Measurements from ENCODE around the gene IZUMO1R.
A peak's percentile ranks its signal among the peaks of the same experiment; 100 is the strongest.
"Not testable (repeated sequence)": the region's sequence is repeated elsewhere in the genome, so short reads cannot be mapped to it uniquely, and the experiment has no call there.

Gene IZUMO1R

DNA sequence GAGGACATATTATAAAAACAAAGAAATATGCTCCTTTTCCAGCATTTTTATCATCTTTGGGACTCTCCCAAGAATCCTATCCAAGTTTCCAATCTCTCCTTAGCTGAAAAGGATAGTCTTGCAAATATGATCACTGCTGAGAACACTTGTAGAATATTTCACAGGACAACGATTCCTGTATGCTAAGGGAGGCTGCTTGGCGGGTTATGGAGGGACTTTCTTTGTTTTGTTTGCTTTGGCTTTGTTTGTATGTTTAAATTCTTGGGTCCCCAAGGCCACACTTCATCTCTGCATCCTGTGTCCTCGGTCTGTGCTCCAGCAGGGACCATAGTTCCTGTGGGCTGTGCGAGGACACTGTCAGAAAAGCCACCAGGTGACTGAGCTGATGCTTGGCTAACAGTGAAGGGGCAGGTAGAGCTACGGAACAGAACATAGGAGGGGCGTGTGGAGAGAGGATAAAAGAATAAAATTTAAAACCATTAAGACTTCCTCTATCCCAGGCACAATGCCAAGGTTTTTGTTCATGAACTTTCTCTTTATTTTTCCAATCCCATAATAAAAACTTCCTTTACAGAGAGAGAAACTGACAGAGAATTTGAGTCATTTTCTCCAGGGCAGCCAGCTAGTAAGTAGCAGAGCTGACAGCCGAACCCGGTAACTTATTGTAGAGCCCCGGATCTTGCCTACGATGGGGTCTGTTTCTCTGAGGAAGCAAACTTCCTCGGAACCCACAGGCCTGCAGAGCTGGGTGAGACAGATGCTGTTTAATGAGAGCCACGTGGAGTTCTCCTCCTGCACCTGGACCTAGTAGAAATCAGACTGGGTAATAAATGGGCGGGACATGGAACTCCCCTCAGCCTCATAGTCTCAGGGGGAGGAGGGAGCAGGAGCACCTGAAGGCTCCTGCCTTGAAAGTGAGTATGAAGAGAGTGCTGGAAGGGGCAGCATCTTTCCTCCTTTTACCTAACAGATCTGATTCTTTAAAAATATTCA is at the start of gene IZUMO1R:
Gene IZUMO1R, plus strand, starts transcription at position 615 of the 993 bp plus-strand sequence. CDS start 1,057 bp downstream, outside the sequence.
- peak; percentile 52 for DNase-seq

GRCh38 chr11:94271885-94272372 is 32.5 kb upstream of the IZUMO1R start:
- no peak for DNase-seq

DNA sequence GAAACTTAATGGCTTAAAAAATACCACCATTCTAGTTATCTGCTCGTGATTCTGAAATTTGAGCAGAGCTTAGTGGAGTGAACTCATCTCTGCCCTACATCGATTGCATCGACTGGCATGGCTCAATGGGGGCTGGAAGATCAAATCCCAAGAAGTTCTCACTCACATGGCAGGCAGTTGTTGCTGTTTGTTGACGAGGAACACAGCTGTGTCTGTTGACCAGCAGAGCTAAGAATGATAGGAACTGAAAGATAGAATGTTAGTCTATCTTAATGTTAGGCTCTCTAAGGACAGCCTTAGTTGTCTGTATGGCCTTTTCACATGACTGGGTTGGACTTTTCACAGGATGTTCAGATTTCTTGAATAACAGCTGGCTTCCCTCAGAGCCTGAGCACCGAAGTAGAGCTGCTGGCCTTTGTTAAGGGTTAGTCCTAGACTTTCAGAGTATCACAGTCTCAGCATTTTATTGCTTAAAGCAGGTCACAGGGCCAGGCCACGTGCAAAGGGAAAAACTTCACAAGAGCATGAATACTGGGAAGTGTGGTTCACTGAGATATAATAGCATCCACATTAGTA is 31.6 kb upstream of the IZUMO1R start:
- DNase-seq = no peak

GRCh38 chr11:94275961-94276360 is 28.4 kb upstream of the IZUMO1R start:
- DNase-seq = no peak

DNA sequence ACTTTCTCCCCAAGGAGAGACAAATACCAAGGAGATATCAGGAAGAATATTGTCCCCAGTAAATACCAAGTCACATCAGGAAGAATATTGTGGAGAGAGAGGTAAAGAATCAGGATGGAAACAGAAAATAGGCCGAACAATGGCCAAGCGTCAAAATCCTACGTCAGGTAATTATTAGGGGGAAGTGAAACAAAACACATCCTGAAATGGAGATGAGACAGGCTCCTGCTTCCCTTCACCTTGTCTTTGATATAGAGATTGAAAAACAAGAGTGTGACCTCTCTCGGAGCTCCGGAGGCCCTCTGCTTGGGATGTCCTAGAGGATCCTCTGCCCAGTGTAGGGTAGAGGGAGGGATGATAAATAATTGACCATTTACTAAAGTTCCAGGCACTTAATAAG is 27.4 kb upstream of the IZUMO1R start:
- no peak for DNase-seq

DNA sequence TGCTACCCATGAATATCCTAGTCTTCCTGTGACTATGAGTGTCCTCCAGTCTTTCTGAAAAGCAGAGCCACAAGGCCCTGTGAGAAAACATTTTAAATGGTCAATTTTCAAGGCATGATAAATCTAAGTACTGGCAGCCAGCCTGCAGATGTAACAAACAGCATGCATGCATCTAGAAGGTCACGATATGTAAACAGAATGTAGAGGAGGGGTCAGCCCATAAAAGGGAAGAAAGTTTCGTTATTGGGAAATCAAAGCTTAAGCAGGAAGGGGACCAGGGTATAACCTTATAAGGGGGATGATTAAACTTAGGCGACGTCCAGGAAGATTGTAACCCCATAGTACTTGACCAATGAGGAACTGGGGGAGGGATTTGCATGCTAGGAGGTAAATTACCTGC is 26.2 kb upstream of the IZUMO1R start:
- not testable (repeated sequence) for DNase-seq

- DNase-seq = no peak
These were observed 24.4 kb upstream of the IZUMO1R start for GRCh38 chr11:94279996-94280395.

- no peak for DNase-seq
These were observed 23.1 kb upstream of the IZUMO1R start for GRCh38 chr11:94281324-94281723.

GRCh38 chr11:94283678-94284077 is 20.7 kb upstream of the IZUMO1R start:
- DNase-seq = no peak

DNA sequence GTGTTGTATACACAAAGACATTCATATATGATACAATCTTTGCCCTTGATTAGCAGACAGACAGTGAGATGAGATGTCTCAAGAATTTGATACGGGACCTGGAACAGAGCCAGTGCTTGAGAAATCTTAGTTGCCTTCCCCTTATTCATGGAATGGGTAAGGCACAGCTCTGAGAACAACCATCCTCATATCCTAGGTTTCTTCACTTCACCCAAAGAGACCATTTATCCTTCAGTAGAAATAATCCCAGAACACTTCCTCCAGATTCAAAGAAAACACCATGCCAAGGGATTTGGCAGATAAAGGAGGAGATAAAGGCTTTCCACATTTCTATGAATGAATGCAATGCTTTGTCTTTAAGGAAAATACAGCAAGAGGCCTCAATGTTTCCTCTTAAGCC is 8.8 kb upstream of the IZUMO1R start:
- DNase-seq = no peak

- no peak for DNase-seq
These were observed 6.3 kb upstream of the IZUMO1R start for GRCh38 chr11:94297985-94298576.

GRCh38 chr11:94302776-94303175 is 1.6 kb upstream of the IZUMO1R start:
- peak; percentile 27 for DNase-seq

DNA sequence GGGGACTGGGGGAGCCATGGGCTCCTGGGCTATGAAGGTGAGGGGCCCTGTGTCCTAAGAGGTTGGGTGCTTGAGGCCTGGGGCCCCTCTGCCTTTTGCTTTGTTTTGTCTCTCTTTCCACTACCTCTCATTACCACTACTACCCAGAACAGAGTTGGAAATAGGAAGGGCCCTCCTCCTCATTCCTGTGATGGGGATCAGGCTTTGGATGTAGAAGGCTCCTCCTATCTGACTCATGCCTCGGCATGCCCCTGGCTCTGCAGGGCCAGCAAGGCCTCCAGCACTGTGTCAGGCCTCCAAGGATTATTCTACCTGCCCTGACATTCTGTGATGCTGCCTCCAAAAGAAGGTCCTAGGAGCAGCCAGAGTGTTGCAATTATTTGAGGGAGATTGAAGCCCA is 766 bp downstream of the IZUMO1R start:
- DNase-seq = no peak

GRCh38 chr11:94307101-94307791 is 2.9 kb downstream of the IZUMO1R start:
- DNase-seq = no peak

DNA sequence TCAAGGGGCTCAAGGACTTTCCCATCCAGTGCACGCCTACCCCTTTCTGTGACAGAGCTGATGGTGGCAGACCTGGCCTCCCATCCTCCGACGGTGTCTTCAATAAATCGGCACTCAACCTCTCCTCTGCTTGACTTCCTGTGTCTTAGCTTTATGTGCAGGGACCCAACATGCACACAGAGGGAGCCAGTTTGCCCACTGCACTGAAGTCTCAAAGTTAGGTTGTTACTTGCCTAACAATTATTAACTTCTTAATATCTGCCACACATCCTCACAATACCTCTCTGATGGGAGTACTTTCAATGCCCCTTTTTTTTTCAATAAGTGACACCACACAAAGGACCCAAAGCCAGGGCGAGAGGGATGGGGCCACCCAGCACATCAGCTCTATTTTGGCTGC is 3.6 kb downstream of the IZUMO1R start:
- DNase-seq = no peak

DNA sequence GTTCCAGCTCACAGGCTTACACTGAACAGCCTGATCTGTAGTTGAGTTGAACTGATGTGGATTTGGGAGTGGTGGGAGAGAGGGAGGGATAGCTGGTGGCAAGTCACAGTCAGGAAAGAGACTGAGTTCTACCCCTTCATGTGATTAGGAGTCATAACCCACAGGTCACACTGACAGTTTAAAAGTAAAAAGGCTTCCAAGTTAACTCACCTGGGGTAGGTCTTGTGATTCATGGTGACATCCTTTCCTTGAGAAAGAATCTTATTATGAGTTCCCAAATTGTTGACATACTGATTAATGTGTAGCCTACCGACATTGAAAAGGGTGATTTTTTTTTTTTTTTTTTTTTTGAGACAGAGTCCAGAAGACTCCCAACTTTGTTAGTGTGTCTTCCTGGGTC is 5.4 kb downstream of the IZUMO1R start:
- no peak for DNase-seq

- DNase-seq = no peak
These were observed 6.0 kb downstream of the IZUMO1R start for GRCh38 chr11:94310191-94310875.

- no peak for DNase-seq
These were observed 8.0 kb downstream of the IZUMO1R start for GRCh38 chr11:94312339-94312738.

DNA sequence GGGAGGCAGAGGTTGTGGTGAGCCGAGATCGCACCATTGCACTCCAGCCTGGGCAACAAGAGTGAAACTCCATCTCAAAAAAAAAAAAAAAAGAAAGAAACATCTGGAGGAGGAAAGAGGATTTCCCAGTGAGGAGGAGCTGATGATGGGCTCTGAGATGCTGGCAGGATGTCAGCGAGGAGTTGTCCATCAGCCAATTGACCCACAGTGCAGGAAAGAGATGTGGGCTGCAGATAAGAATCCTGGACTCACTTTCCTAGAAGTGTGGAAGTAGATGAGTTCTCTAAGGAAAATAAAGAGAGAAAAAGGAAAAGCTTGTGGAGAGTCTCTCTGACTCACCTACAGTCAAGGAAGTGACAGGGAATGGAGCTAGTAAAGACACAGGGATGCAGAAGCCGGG is 9.7 kb downstream of the IZUMO1R start:
- no peak for DNase-seq

DNA sequence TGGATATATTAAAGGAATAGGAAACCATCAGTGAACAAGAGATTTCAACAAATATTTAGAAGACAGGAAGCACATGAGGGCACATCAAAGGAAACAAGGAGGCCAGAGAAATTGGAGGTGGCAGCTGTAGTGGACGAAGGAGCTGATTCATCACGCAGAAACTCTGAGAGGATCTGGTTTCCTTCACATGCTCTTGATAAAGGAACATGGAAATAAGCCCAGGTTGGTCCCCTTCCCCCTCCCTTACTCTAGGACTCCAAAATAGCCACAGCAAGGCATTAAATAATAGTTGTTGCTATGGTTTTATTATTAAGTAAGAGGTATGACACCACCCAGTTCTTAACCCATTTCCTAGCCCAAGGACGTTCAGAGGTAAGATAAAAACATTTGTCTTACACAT is 11.3 kb downstream of the IZUMO1R start:
- DNase-seq = no peak

DNA sequence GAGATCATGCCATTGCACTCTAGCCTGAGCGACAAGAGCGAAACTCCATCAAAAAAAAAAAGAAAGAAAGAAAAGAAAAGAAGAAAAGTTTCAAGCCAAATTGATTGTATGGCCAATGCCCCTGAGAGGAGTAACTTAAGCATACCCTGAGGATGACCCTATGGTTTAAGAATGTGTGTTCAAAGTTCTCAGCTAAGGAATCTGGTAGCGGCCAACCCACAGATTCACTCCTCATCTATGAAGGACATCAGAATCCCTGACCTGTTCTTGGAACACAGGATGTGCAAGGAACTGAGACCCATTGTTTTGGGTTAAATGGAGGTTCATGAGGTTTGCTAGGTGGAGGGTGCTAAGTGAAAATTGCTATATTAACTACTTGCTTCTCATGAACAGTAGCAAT is 18.1 kb downstream of the IZUMO1R start:
- no peak for DNase-seq

GRCh38 chr11:94325681-94326080 is 21.3 kb downstream of the IZUMO1R start:
- no peak for DNase-seq
